Measurements from ENCODE around the gene RAPH1. TPM values are rescaled to one million over a fixed set of nuclear protein-coding genes. Genes with fewer than 3 reads are reported as not detected.

The RAPH1 gene
- polyA plus RNA-seq, 1 donor (not counting 4 experiments of a cell fraction or from before 2014, with no cell fraction given), result 2.9 TPM

DNA sequence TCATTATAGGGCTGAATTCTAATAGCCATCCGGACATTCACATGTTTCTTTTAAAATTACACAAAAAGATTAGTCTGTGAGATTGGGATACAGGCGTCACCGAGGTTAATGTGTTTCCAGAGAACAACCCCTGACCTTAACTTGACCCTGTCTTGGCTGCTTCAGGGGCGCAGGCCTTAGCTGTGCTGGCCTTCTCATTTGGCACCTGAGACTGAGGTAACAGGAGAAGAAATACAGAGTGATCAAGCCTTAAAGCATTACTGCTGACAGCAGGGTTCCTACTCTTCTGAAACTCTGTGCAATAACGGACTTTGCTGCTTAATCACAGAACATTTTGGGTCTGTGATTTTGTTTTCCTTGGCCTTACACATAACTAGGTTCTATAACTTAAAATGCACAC is 92.6 kb downstream of the RAPH1 start:
- dilution Hi-C loops (cut with MboI; ENCODE audit: extremely low pct_ligation_motif_present, low sequenced_read_pairs), result no loop called here
- no peak overlapping the region for H3K4me2 ChIP-seq (ENCODE audit: control insufficient read depth, extremely low read depth, insufficient read depth, low read depth, low read length)
- H3K9me3 ChIP-seq (ENCODE audit: control insufficient read depth, low read depth, low read length), result no peaks in the 10 kb centered on the region
- FAIRE-seq, result no peak
- no peaks in the 10 kb centered on the region for H4K20me1 ChIP-seq (ENCODE audit: control insufficient read depth, extremely low read depth, insufficient read depth, low read length)
- H2AFZ ChIP-seq (ENCODE audit: control insufficient read depth, low read length), result no peak overlapping the region
- no peaks in the 10 kb centered on the region for H3K79me2 ChIP-seq (ENCODE audit: control insufficient read depth, insufficient read depth, low read length)
- H3K27me3 ChIP-seq (ENCODE audit: control insufficient read depth, extremely low read depth, insufficient read depth, low read length), result no peaks in the 10 kb centered on the region
- peaks cover 7 to 17% of the 10 kb centered on the region in 2 experiments for H3K36me3 ChIP-seq (ENCODE audit: control insufficient read depth in 2 of 2, extremely low read depth in 1 of 2, insufficient read depth in 2 of 2, low read length in 2 of 2)
- H3K4me3 ChIP-seq (ENCODE audit: control insufficient read depth in 2 of 3, extremely low read depth in 1 of 3, insufficient read depth in 2 of 3, low read depth in 1 of 3, low read length in 3 of 3), result no peak overlapping the region
- no peak for DNase-seq (ENCODE audit: low read depth, low spot score)
- no peak overlapping the region for H3K27ac ChIP-seq (ENCODE audit: control insufficient read depth, insufficient read depth, low read length)
- no peak overlapping the region for H3K9ac ChIP-seq (ENCODE audit: control insufficient read depth, extremely low read depth, insufficient read depth, low read length)
- H3K9me1 ChIP-seq (ENCODE audit: control insufficient read depth, extremely low read depth, insufficient read depth, low read length), result no peaks in the 10 kb centered on the region
- no peaks in the 10 kb centered on the region for H3K4me1 ChIP-seq (ENCODE audit: control insufficient read depth, extremely low read depth, insufficient read depth, low read length)
- TF ChIP-seq, protein P1, sequence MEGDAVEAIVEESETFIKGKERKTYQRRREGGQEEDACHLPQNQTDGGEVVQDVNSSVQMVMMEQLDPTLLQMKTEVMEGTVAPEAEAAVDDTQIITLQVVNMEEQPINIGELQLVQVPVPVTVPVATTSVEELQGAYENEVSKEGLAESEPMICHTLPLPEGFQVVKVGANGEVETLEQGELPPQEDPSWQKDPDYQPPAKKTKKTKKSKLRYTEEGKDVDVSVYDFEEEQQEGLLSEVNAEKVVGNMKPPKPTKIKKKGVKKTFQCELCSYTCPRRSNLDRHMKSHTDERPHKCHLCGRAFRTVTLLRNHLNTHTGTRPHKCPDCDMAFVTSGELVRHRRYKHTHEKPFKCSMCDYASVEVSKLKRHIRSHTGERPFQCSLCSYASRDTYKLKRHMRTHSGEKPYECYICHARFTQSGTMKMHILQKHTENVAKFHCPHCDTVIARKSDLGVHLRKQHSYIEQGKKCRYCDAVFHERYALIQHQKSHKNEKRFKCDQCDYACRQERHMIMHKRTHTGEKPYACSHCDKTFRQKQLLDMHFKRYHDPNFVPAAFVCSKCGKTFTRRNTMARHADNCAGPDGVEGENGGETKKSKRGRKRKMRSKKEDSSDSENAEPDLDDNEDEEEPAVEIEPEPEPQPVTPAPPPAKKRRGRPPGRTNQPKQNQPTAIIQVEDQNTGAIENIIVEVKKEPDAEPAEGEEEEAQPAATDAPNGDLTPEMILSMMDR (optimal IDR thresholded peaks at IDR 0.05 in 1 of 3, IDR thresholded peaks at IDR 0.05 in 1 of 3, conservative IDR thresholded peaks at IDR 0.05 in 1 of 3; ENCODE audit: extremely low read depth in 1 of 3, insufficient read depth in 2 of 3, low read length in 3 of 3), result no peak
- TF ChIP-seq EZH2 (IDR thresholded peaks at IDR 0.05; ENCODE audit: low read length), result no peak

DNA sequence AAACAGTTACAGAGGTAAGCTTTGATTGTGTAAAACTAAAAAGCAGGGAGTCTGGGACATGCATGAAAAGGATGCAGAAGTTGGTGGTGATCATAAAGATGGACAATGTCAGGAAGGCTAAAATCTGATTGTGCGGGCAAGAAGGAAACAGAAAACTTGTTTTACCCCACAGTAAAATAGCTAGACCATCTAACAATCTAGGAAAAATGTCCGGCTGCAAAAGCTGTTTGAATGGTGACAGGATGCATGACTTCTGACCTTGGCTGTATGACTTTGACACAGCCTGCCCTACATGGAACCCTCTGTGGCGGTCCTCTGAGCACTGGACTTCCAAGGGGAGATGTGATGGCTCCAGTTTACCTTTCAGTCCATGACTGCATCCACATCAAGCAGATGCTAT is 93.6 kb downstream of the RAPH1 start:
- Histone ChIP-seq H3K9me1 (ENCODE audit: control insufficient read depth, extremely low read depth, insufficient read depth, low read length) (no peaks in the 10 kb centered on the region), H4K20me1 (ENCODE audit: control insufficient read depth, extremely low read depth, insufficient read depth, low read length) (no peaks in the 10 kb centered on the region), H3K4me1 (ENCODE audit: control insufficient read depth, extremely low read depth, insufficient read depth, low read length) (no peaks in the 10 kb centered on the region), H3K79me2 (ENCODE audit: control insufficient read depth, insufficient read depth, low read length) (no peaks in the 10 kb centered on the region), H3K9me3 (ENCODE audit: control insufficient read depth, low read depth, low read length) (no peaks in the 10 kb centered on the region), H2AFZ (ENCODE audit: control insufficient read depth, low read length) (no peak overlapping the region), H3K36me3 (ENCODE audit: control insufficient read depth in 2 of 2, extremely low read depth in 1 of 2, insufficient read depth in 2 of 2, low read length in 2 of 2) (peaks cover 9 to 16% of the 10 kb centered on the region in 2 experiments), H3K4me3 (ENCODE audit: control insufficient read depth in 2 of 3, extremely low read depth in 1 of 3, insufficient read depth in 2 of 3, low read depth in 1 of 3, low read length in 3 of 3) (no peak overlapping the region), H3K27ac (ENCODE audit: control insufficient read depth, insufficient read depth, low read length) (no peak overlapping the region), H3K27me3 (ENCODE audit: control insufficient read depth, extremely low read depth, insufficient read depth, low read length) (no peaks in the 10 kb centered on the region), H3K4me2 (ENCODE audit: control insufficient read depth, extremely low read depth, insufficient read depth, low read depth, low read length) (no peak overlapping the region), H3K9ac (ENCODE audit: control insufficient read depth, extremely low read depth, insufficient read depth, low read length) (no peak overlapping the region)
- dilution Hi-C loops (cut with MboI; ENCODE audit: extremely low pct_ligation_motif_present, low sequenced_read_pairs), result no loop called here
- no peak for FAIRE-seq
- no peak for DNase-seq (ENCODE audit: low read depth, low spot score)
- TF ChIP-seq, protein P1 (optimal IDR thresholded peaks at IDR 0.05 in 1 of 3, IDR thresholded peaks at IDR 0.05 in 1 of 3, conservative IDR thresholded peaks at IDR 0.05 in 1 of 3; ENCODE audit: extremely low read depth in 1 of 3, insufficient read depth in 2 of 3, low read length in 3 of 3), result no peak
- no peak for TF ChIP-seq EZH2 (IDR thresholded peaks at IDR 0.05; ENCODE audit: low read length)
